IPS-11a (cell line): ENCODE data around the gene RUFY4.
"Not testable (repeated sequence)": the region's sequence is repeated elsewhere in the genome, so short reads cannot be mapped to it uniquely, and the experiment has no call there.

ENCODE experiments used
- H3K4me3 ChIP-seq: one replicate; pipeline ENCODE4 v1.5.1; 2013; ENCODE audit warnings: low read depth, low read length, control low read depth

The RUFY4 gene

GRCh38 chr2:218068721-218069334 lies at the start of gene RUFY4:
Gene RUFY4, plus strand, starts transcription at chr2:218069253. Its CDS starts 1,353 bp downstream, at chr2:218070606.
- H3K4me3 ChIP-seq = not testable (repeated sequence)

- H3K4me3 ChIP-seq = no peak overlapping the region
Observed at GRCh38 chr2:218019411-218020060, 49.5 kb upstream of the RUFY4 start.

- no peak overlapping the region for H3K4me3 ChIP-seq
Observed at GRCh38 chr2:218020281-218020680, 48.8 kb upstream of the RUFY4 start.

GRCh38 chr2:218020966-218021535 lies 48.0 kb upstream of the RUFY4 start:
- H3K4me3 ChIP-seq = no peak overlapping the region

- H3K4me3 ChIP-seq = no peak overlapping the region
Observed at GRCh38 chr2:218021536-218022071, 47.4 kb upstream of the RUFY4 start.

- no peak overlapping the region for H3K4me3 ChIP-seq
Observed at GRCh38 chr2:218022131-218022850, 46.8 kb upstream of the RUFY4 start.

GRCh38 chr2:218022851-218023530 lies 46.1 kb upstream of the RUFY4 start:
- no peak overlapping the region for H3K4me3 ChIP-seq

- no peak overlapping the region for H3K4me3 ChIP-seq
Observed at GRCh38 chr2:218023636-218024035, 45.4 kb upstream of the RUFY4 start.

GRCh38 chr2:218024336-218024735 lies 44.7 kb upstream of the RUFY4 start:
- no peak overlapping the region for H3K4me3 ChIP-seq

GRCh38 chr2:218024871-218025270 lies 44.2 kb upstream of the RUFY4 start:
- H3K4me3 ChIP-seq = no peak overlapping the region

- no peak overlapping the region for H3K4me3 ChIP-seq
Observed at GRCh38 chr2:218026244-218026643, 42.8 kb upstream of the RUFY4 start.

- H3K4me3 ChIP-seq = no peak overlapping the region
Observed at GRCh38 chr2:218026676-218027425, 42.2 kb upstream of the RUFY4 start.

- H3K4me3 ChIP-seq = no peak overlapping the region
Observed at GRCh38 chr2:218027426-218028188, 41.4 kb upstream of the RUFY4 start.

GRCh38 chr2:218028189-218028495 lies 40.9 kb upstream of the RUFY4 start:
- no peak overlapping the region for H3K4me3 ChIP-seq

GRCh38 chr2:218028562-218029348 lies 40.3 kb upstream of the RUFY4 start:
- H3K4me3 ChIP-seq = no peak overlapping the region

GRCh38 chr2:218029366-218030360 lies 39.4 kb upstream of the RUFY4 start:
- no peak overlapping the region for H3K4me3 ChIP-seq

- H3K4me3 ChIP-seq = no peak overlapping the region
Observed at GRCh38 chr2:218030409-218031195, 38.5 kb upstream of the RUFY4 start.
